SU-DHL-6 (cell line): ENCODE results near the gene NPAS2.

ENCODE experiments used
- H2AFZ ChIP-seq: fragments of 200-600 bp; sonication (generic); 2 replicates; pipeline ENCODE4 v1.6.1; 2014; ENCODE audit warnings: low read depth, mild to moderate bottlenecking, moderate library complexity, mixed read lengths, antibody characterized with exemption, low read length; ENCODE audit not compliant: severe bottlenecking
- H3F3A ChIP-seq: fragments of 200-600 bp; shearing (Covaris generic); 2 replicates; pipeline ENCODE4 v1.6.0; 2016; ENCODE audit warnings: antibody characterized with exemption, mild to moderate bottlenecking; ENCODE audit not compliant: insufficient read depth
- H3K27ac ChIP-seq: fragments of 200-600 bp; sonication (generic); 2 replicates; pipeline ENCODE4 v1.5.1; 2016; ENCODE audit warnings: low read depth, mild to moderate bottlenecking, low read length, moderate library complexity, mixed read lengths
- H3K27me3 ChIP-seq: fragments of 200-600 bp; sonication (generic), shearing (Covaris generic); 2 replicates; pipeline ENCODE4 v1.6.0; 2014; ENCODE audit warnings: mild to moderate bottlenecking, low read length
- H3K36me3 ChIP-seq: fragments of 200-600 bp; sonication (generic); 2 replicates; pipeline ENCODE4 v1.6.1; 2014; ENCODE audit warnings: mild to moderate bottlenecking, low read length, mixed read lengths
- H3K4me2 ChIP-seq: fragments of 300-600, 200-600 bp; shearing (Covaris generic), sonication (generic); 2 replicates; pipeline ENCODE4 v1.6.0; 2014; ENCODE audit warnings: low read length, low read depth, mild to moderate bottlenecking; ENCODE audit not compliant: poor library complexity, severe bottlenecking
- H3K4me3 ChIP-seq: fragments of 200-600 bp; sonication (generic); 2 replicates; pipeline ENCODE4 v1.5.1; 2014; ENCODE audit warnings: antibody characterized with exemption, low read length, mild to moderate bottlenecking, mixed read lengths; ENCODE audit not compliant: insufficient read depth, poor library complexity, severe bottlenecking
- H3K79me2 ChIP-seq: fragments of 200-600 bp; sonication (generic); 2 replicates; pipeline ENCODE4 v1.6.1; 2014; ENCODE audit warnings: mild to moderate bottlenecking, low read length, moderate library complexity; ENCODE audit not compliant: insufficient read depth
- H3K9ac ChIP-seq: fragments of 200-600 bp; sonication (generic); 2 replicates; pipeline ENCODE4 v1.7.0; 2014; ENCODE audit warnings: mild to moderate bottlenecking, low read length
- H3K9me2 ChIP-seq: fragments of 200-600 bp; sonication (generic); replicated peaks from 2 replicates; pipeline ENCODE4 v1.6.1; 2014; ENCODE audit warnings: low read length; ENCODE audit not compliant: insufficient read depth
- H3K9me3 ChIP-seq: fragments of 200-600 bp; sonication (generic); 2 replicates; pipeline ENCODE4 v1.6.1; 2014; ENCODE audit warnings: low read length, mixed read lengths; ENCODE audit not compliant: insufficient read depth
- H4K20me1 ChIP-seq: fragments of 200-600 bp; sonication (generic); 2 replicates; pipeline ENCODE4 v1.6.1; 2014; ENCODE audit warnings: low read depth, mild to moderate bottlenecking, antibody characterized with exemption, low read length, moderate library complexity, mixed read lengths
- EZH2phosphoT487 ChIP-seq: fragments of 200-600 bp; sonication (generic), shearing (Covaris generic); conservative IDR thresholded peaks from 2 replicates; pipeline ENCODE4 v1.6.1; 2018; ENCODE audit warnings: mild to moderate bottlenecking, antibody characterized with exemption, low read length, moderate library complexity, mixed read lengths
- TF ChIP-seq, protein P1 (sequence below): fragments of 200-600 bp; sonication (generic); IDR thresholded peaks from one replicate; pipeline ENCODE4 v1.5.1; 2017; ENCODE audit warnings: antibody characterized with exemption, mild to moderate bottlenecking, low read length, moderate library complexity; ENCODE audit not compliant: insufficient read depth, poor library complexity, severe bottlenecking

Gene NPAS2

GRCh38 chr2:100799686-100800085 lies 20.3 kb upstream of the NPAS2 start:
- H2AFZ ChIP-seq = no peak overlapping the region
- H3K27me3 ChIP-seq = no peaks in the 10 kb centered on the region
- H3K36me3 ChIP-seq = no peaks in the 10 kb centered on the region
- no peaks in the 10 kb centered on the region for H4K20me1 ChIP-seq
- H3F3A ChIP-seq = no peaks in the 10 kb centered on the region
- H3K27ac ChIP-seq = no peak overlapping the region
- no peak overlapping the region for H3K9ac ChIP-seq
- no peak overlapping the region for H3K4me3 ChIP-seq
- no peaks in the 10 kb centered on the region for H3K9me3 ChIP-seq
- no peak for TF ChIP-seq EZH2phosphoT487
- H3K79me2 ChIP-seq = no peaks in the 10 kb centered on the region
- no peak overlapping the region for H3K4me2 ChIP-seq
- H3K9me2 ChIP-seq = no peaks in the 10 kb centered on the region

- no peaks in the 10 kb centered on the region for H3K36me3 ChIP-seq
- no peak overlapping the region for H3K27ac ChIP-seq
- no peaks in the 10 kb centered on the region for H3K9me3 ChIP-seq
- no peaks in the 10 kb centered on the region for H3K9me2 ChIP-seq
- TF ChIP-seq EZH2phosphoT487 = no peak
- TF ChIP-seq, protein P1, sequence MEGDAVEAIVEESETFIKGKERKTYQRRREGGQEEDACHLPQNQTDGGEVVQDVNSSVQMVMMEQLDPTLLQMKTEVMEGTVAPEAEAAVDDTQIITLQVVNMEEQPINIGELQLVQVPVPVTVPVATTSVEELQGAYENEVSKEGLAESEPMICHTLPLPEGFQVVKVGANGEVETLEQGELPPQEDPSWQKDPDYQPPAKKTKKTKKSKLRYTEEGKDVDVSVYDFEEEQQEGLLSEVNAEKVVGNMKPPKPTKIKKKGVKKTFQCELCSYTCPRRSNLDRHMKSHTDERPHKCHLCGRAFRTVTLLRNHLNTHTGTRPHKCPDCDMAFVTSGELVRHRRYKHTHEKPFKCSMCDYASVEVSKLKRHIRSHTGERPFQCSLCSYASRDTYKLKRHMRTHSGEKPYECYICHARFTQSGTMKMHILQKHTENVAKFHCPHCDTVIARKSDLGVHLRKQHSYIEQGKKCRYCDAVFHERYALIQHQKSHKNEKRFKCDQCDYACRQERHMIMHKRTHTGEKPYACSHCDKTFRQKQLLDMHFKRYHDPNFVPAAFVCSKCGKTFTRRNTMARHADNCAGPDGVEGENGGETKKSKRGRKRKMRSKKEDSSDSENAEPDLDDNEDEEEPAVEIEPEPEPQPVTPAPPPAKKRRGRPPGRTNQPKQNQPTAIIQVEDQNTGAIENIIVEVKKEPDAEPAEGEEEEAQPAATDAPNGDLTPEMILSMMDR = no peak
- H3K4me2 ChIP-seq = no peak overlapping the region
- H3K4me3 ChIP-seq = no peak overlapping the region
- H3K79me2 ChIP-seq = no peaks in the 10 kb centered on the region
- no peak overlapping the region for H3K9ac ChIP-seq
- H3F3A ChIP-seq = no peaks in the 10 kb centered on the region
- no peaks in the 10 kb centered on the region for H4K20me1 ChIP-seq
- no peak overlapping the region for H2AFZ ChIP-seq
- no peaks in the 10 kb centered on the region for H3K27me3 ChIP-seq
Measured at GRCh38 chr2:100800915-100801314, 19.0 kb upstream of the NPAS2 start.

DNA sequence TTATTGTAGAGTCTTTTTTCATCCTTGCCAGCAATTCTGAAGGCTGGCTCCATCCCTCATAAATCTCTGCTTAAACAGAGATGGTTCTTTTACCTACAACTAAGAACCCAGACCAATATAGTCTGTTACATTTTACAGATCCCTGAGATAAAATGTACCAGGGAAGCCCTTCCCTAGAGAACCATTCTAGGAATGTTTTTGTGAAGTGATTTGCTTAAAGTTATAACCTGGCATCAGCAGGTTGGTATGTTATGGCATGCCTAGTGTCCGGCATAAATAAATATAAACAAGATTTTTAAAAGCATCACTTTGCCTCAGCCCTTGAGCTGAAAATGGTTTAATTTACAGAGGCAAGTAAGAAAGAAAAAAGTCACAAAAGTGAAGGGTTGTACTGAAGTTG lies 18.5 kb upstream of the NPAS2 start:
- Histone ChIP-seq H3K9ac (no peak overlapping the region), H3K9me2 (no peaks in the 10 kb centered on the region), H3K4me3 (no peak overlapping the region), H2AFZ (no peak overlapping the region), H3K9me3 (no peaks in the 10 kb centered on the region), H3K4me2 (no peak overlapping the region), H3K36me3 (no peaks in the 10 kb centered on the region), H3K27ac (no peak overlapping the region), H3K27me3 (no peaks in the 10 kb centered on the region), H4K20me1 (no peaks in the 10 kb centered on the region), H3F3A (no peaks in the 10 kb centered on the region), H3K79me2 (no peaks in the 10 kb centered on the region)
- TF ChIP-seq EZH2phosphoT487 = no peak
- TF ChIP-seq, protein P1 = no peak

DNA sequence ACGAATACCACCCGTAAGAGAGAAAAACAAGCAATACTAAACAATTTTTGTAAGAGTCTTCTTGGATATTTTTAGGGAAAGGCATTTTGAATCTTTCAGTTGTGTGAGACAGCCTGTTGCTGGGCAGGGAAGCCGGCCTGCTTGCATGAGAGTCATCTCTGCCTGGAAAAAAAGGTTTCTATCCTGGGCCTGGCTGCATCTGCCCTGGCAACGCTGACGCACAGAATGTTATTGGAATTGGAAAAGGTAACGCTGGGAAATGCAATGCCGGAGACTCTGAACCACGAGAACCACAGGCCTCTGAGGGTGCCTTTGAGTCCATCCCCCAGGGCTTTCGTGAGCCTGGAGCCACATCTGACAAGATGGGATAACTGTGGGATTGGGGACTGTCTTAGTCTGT lies 17.9 kb upstream of the NPAS2 start:
- H4K20me1 ChIP-seq = no peaks in the 10 kb centered on the region
- H3K27me3 ChIP-seq = no peaks in the 10 kb centered on the region
- H3K9me3 ChIP-seq = no peaks in the 10 kb centered on the region
- TF ChIP-seq, protein P1 = no peak
- TF ChIP-seq EZH2phosphoT487 = no peak
- H3K27ac ChIP-seq = no peak overlapping the region
- H3K4me2 ChIP-seq = no peak overlapping the region
- no peaks in the 10 kb centered on the region for H3K36me3 ChIP-seq
- H2AFZ ChIP-seq = no peak overlapping the region
- H3K9ac ChIP-seq = no peak overlapping the region
- H3F3A ChIP-seq = no peaks in the 10 kb centered on the region
- no peaks in the 10 kb centered on the region for H3K9me2 ChIP-seq
- H3K79me2 ChIP-seq = no peaks in the 10 kb centered on the region
- H3K4me3 ChIP-seq = no peak overlapping the region
